ENCODE data around the gene ZNF77. TPM values are rescaled to one million over a fixed set of nuclear protein-coding genes. Genes with fewer than 3 reads are reported as not detected.

ZNF77 gene
- total RNA-seq, 2 donors from 2014 or later: 4.6 to 7.1 TPM

GRCh38 chr19:2962018-2962670, 17.4 kb upstream of the ZNF77 start:
- Mint-ChIP-seq H3K9me3 (peaks cover 8% of the 10 kb centered on the region), H3K27ac (peak overlapping the region; percentile 77), H3K27me3 (ENCODE audit: insufficient read depth) (peaks cover 3% of the 10 kb centered on the region), H3K4me3 (no peak overlapping the region), H3K36me3 (ENCODE audit: low read depth) (peaks cover 4% of the 10 kb centered on the region), H3K4me1 (peaks cover 2% of the 10 kb centered on the region)
- Histone ChIP-seq H3K4me1 (ENCODE audit: control insufficient read depth, insufficient read depth, low read length) (no peaks in the 10 kb centered on the region), H3K36me3 (ENCODE audit: control insufficient read depth, insufficient read depth, low read length) (no peaks in the 10 kb centered on the region), H3K27ac (ENCODE audit: low read depth, low read length) (no peak overlapping the region), H3K9ac (ENCODE audit: extremely low read depth, low read length, poor library complexity, severe bottlenecking) (no peak overlapping the region), H3K9me3 (ENCODE audit: control insufficient read depth, low read length) (no peaks in the 10 kb centered on the region), H3K27me3 (ENCODE audit: control insufficient read depth, insufficient read depth, low read length, poor library complexity, severe bottlenecking) (no peaks in the 10 kb centered on the region), H3K4me3 (ENCODE audit: low read length) (no peak overlapping the region)
- WGBS, 2 experiments (ENCODE audit: insufficient coverage in 1 of 2, insufficient read length in 1 of 2): 50 to 58% methylated on average over 13 to 17 of the region's 17 CpGs
- DNase-seq: peak; percentile 83
- TF ChIP-seq CTCF (conservative IDR thresholded peaks at IDR 0.05): peak; percentile 91

- Mint-ChIP-seq H3K27ac (no peak overlapping the region), H3K9me3 (peaks cover 3% of the 10 kb centered on the region), H3K4me1 (peaks cover 2% of the 10 kb centered on the region), H3K4me3 (no peak overlapping the region), H3K27me3 (ENCODE audit: insufficient read depth) (peaks cover 3% of the 10 kb centered on the region), H3K36me3 (ENCODE audit: low read depth) (peaks cover 4% of the 10 kb centered on the region)
- H3K4me1 ChIP-seq (ENCODE audit: control insufficient read depth, insufficient read depth, low read length): no peaks in the 10 kb centered on the region
- no peaks in the 10 kb centered on the region for H3K36me3 ChIP-seq (ENCODE audit: control insufficient read depth, insufficient read depth, low read length)
- no peak overlapping the region for H3K4me3 ChIP-seq (ENCODE audit: low read length)
- H3K9ac ChIP-seq (ENCODE audit: extremely low read depth, low read length, poor library complexity, severe bottlenecking): no peak overlapping the region
- no peak for TF ChIP-seq CTCF (conservative IDR thresholded peaks at IDR 0.05)
- H3K27ac ChIP-seq (ENCODE audit: low read depth, low read length): no peak overlapping the region
- H3K27me3 ChIP-seq (ENCODE audit: control insufficient read depth, insufficient read depth, low read length, poor library complexity, severe bottlenecking): no peaks in the 10 kb centered on the region
- no peaks in the 10 kb centered on the region for H3K9me3 ChIP-seq (ENCODE audit: control insufficient read depth, low read length)
- no peak for DNase-seq
- 93 to 94% methylated on average over 10 to 11 of the region's 12 CpGs for WGBS, 2 experiments (ENCODE audit: insufficient coverage in 1 of 2, insufficient read length in 1 of 2)
Measured at GRCh38 chr19:2960120-2960519, 15.3 kb upstream of the ZNF77 start.

- no peak overlapping the region for H3K4me3 Mint-ChIP-seq
- Histone ChIP-seq H3K27ac (ENCODE audit: low read depth, low read length) (no peak overlapping the region), H3K27me3 (ENCODE audit: control insufficient read depth, insufficient read depth, low read length, poor library complexity, severe bottlenecking) (no peaks in the 10 kb centered on the region), H3K9me3 (ENCODE audit: control insufficient read depth, low read length) (no peaks in the 10 kb centered on the region), H3K4me3 (ENCODE audit: low read length) (no peak overlapping the region), H3K36me3 (ENCODE audit: control insufficient read depth, insufficient read depth, low read length) (no peaks in the 10 kb centered on the region), H3K9ac (ENCODE audit: extremely low read depth, low read length, poor library complexity, severe bottlenecking) (no peak overlapping the region), H3K4me1 (ENCODE audit: control insufficient read depth, insufficient read depth, low read length) (no peaks in the 10 kb centered on the region)
- H3K4me1 Mint-ChIP-seq: peaks cover under 1% of the 10 kb centered on the region
- peaks cover under 1% of the 10 kb centered on the region for H3K36me3 Mint-ChIP-seq (ENCODE audit: low read depth)
- H3K27me3 Mint-ChIP-seq (ENCODE audit: insufficient read depth): peaks cover 3% of the 10 kb centered on the region
- no peaks in the 10 kb centered on the region for H3K9me3 Mint-ChIP-seq
- no peak for TF ChIP-seq CTCF (conservative IDR thresholded peaks at IDR 0.05)
- 96 to 97% methylated on average over 3 to 5 of the region's 5 CpGs for WGBS, 2 experiments (ENCODE audit: insufficient coverage in 1 of 2, insufficient read length in 1 of 2)
- H3K27ac Mint-ChIP-seq: no peak overlapping the region
- no peak for DNase-seq
Measured at GRCh38 chr19:2957160-2957559, 12.4 kb upstream of the ZNF77 start.

All from endodermal cell (in vitro differentiated cells).